Skin of body (tissue), 2 donors: ENCODE results near the gene NTN4. TPM values are rescaled to one million over a fixed set of nuclear protein-coding genes. Genes with fewer than 3 reads are reported as not detected.
"Not testable (repeated sequence)": the region's sequence is repeated elsewhere in the genome, so short reads cannot be mapped to it uniquely, and the experiment has no call there.

ENCODE experiments used
- DNase-seq: peaks from one replicate; lab custom pipeline; 2025; lab: John Stamatoyannopoulos, UW
- total RNA-seq: library from RNA; depleted of rRNA; stranded (reverse); fragments of >200 nt; gene quantifications from one replicate; pipeline ENCODE4 v1.2.3, GENCODE V29; 2014

The NTN4 gene
- total RNA-seq, 1 donor from 2014 or later, result 9.4 TPM

DNA sequence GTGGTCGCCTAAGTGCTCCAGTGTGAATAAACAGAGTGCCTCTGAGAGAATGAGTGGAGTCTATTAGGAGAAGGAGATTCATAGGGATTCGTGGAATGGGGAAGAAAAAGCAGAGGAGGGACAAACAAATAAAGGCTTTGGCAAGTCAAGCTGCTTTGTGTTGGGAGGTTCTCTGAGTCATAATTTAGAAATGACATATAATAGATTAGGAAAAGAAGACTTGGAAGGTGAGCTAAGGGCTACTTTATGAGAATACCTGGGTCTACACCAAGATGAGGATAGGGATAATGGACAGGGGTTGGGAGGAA lies 6.4 kb upstream of the NTN4 start:
- DNase-seq, result no peak

DNA sequence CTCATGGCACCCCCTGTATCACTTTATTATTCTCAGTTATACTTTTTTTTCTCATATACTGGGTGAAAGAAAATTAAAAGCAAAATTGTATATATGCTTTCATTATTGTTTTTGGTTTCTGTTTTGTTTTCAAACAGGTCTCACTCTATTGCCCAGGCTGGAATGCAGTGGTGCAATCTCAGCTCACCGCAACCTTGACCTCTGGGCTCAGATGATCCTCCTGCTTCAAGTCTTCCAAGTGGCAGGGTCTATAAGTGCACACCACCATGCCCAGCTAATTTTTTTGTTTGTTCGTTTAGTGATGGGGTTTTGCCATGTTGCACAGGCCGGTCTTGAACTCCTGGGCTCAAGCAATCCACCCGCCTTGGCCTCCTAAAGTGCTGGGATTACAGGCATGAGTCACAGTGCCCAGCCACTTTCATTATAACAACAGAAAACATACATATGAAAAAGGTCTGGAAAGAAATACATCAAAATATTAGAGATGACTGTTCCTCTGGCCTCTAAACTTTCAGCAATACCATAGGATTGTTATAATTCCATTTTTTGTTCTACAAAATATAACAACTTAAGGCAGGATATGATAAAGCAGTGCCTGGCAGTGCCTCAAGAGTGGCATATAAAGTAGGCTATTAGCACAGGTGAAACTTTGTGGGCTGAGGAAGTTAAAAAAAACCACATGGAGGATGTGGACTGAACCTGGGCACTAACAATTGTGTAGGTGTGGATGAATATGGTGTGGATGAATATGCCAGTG lies 5.8 kb upstream of the NTN4 start:
- no peak for DNase-seq

DNA sequence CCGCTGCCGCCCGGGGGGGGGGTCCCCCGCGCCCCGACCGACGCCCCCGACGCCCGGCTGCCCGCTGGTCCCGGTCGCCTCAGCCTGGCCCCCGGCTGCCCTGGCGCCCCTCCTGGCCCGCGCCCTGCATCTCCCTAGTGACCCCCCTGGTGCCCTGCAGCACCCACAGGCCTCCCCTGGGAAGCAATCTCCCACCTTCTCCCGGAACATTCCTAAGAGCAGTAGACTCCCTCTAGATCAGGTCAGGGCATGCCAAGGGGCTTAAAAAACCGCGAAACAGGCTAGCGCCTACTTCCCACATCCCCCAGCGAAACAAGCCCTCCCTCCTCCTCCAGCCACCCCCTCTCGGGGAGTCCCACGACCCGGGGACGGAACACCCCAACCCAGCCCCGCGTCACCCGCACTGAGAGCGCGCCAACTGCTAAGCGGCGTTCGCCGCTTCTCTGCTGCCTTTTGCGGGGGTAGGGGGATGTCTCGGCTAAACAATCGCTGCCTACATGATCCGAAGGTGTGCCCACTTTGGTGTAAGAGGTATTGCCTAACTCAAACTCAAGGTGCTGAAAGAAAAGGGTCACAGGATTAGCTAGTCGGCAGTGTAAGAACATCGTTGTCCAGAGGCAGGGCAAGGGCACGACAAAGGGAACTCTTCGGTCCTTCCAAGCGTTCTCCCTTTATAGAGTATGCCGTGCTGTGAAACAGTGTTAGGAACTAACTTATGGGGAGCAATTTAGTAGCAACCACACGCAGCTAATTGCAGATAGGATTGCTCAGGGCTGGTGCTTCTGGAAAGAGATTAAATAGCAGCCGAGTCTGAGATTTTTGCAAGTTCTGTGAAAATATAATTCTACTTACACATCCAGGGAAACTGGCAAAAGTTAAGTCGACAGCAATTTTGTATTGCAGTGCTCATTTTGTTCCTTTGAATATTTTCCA lies 619 bp upstream of the NTN4 start:
- no peak for DNase-seq

DNA sequence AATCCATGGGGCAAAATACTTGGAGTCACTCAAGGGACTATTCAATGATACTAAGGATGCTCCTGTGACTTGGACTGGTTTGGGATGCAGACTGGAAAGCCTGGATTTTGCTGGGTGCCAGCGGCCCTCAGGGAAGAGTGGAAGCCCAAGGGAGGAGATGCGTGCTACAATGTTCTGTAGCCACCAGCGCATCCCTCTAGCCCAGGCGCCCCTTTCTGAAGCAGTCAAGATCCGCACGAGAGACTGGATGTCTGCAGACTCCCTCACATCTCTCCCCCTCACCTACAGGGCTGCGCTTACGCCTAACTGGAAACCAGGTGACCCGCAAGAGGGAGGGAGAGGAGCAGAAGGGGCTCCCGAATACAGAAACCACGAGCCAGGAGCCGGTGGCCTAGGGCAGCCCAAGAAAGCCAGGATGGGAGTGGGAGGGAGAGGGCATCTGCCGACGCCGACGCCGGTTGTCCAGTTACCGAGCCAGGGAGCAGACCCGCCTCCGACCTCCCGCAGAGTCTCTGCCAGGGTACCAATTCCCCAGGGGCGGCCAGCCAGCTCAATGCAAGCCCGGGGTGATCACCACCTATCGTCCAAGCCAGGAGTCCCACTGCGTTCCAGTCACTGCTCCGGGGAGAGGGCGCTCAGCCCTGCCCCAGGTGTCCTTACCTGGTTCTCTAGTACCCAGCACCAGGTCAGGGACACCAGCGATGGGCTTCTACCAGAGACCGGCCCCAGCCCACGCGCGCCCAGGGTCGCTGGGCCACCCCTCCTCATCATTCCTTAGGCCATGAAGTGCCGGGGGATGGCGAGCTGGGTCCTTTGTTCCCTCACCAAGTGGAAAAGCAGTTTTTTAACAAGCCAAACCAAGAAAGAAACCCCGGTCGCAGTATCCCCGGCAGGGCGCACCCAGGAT lies 1.2 kb downstream of the NTN4 start:
- no peak for DNase-seq

DNA sequence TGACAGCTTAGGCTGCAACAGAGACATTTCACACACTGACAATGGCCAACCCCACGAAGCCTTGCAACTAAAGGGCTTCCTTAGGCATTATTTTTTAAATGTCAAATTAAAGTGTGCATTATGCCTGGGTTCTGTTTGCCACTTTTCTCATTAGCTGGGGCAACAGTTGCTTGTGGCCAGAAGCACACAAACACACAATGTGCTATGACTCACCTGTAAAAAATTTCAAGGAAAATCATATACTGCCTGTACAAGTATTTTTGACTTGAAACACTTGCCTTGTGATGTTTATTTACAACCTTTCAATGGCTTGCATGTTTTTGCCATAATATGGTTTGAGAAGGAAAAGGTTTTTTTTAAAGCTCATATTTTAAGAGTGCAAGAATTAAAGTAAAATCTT lies 1.9 kb downstream of the NTN4 start:
- DNase-seq, result no peak

DNA sequence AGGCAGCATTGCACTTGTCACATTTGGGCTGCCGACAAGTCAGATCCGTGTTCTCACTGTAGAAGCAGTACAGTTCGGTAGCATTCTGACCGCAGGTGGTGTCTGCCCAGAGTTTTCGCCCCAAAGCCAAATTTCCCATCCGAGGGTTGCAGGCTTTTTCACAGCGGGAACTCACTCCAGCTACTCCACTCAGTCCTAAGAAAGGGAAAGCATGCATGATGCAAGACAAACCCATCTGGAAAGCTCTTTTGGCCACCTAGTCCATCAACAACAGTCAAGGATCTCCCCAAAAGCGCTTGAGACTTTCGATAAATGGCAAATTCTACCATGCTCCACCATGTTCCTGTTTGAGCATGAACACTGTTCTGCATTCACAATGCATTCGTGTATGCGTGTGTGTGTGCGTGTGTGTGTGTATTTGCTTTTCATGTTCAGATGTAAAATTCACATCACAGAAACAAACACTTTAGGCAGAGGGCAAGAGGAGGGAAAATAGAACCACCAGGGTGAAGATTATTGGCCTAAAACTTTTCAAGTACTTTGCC lies 3.2 kb downstream of the NTN4 start:
- DNase-seq, result no peak

DNA sequence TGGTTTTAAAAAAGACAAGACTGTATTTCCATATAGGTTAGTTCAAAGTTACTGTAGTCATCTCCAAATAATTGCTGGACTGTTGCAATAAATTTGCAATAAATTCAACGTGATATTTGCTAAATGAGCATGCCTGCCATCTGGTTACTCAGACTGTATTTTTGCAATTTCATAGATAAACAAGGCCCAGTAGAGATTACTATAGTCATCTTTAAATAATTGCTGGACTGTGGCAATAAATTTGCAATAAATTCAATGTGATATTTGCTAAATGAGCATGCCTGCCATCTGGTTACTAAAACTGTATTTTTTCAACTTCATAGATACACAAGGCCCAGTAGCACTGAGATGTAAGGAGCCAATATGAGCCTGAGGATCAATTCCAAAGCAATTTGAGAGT lies 5.6 kb downstream of the NTN4 start:
- DNase-seq, result no peak

DNA sequence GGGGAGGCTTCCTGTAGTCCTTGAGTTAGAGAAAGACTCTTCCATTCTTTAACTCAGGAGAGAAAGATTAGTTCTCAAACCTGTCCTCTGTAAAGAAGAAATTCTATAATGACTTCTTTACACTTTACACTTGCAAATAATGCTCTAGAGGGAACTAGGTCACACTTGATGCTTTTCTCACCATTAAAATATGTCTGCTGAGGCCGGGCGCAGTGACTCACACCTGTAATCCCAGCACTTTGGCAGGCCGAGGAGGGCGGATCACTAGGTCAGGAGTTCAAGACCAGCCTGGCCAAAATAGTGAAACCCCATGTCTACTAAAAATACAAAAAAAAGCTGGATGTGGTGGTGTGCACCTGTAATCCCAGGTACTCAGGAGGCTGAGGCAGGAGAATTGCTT lies 6.3 kb downstream of the NTN4 start:
- no peak for DNase-seq

DNA sequence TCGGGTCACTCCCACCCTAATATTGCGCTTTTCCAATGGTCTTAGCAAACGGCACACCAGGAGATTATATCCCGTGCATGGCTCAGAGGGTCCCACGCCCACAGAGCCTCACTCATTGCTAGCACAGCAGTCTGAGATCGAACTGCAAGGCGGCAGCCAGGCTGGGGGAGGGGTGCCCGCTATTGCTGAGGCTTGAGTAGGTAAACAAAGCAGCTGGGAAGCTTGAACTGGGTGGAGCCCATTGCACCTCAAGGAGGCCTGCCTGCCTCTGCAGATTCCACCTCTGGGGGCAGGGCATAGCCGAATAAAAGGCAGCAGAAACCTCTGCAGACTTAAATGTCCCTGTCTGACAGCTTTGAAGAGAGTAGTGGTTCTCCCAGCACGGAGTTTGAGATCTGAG lies 15.1 kb downstream of the NTN4 start:
- not testable (repeated sequence) for DNase-seq

DNA sequence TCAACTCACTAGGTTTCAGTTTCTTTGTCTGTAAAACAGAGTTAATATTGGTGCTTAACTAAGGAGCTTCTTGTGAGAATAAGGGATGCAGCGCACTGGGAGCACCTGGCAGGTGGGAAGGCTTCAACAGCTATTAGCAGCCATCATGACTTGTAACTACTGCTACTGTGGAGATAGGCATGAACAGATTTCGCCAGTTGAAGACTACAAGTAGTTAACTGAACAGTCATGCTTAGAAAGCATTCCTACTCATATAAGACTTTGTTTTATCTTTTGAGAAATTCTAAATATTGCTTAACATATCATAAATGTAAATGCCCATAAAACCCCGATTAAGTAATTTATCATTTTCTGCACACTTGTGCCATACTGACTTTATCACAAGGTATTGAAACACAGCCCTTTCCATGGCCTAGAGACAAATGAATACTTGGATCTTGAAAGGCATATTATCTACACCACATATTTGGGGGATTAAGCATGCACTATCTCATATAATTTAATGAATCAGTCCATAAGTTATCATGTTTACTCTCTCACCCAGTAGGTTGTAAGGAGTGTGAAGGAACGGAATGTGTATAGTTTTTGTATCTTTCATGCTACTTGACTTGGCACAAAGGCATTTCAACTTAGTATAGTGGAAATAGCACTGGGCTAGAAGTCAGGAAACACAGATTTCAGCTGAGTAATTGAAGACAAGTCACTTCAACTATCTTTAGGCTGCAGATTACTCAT lies 16.1 kb downstream of the NTN4 start:
- DNase-seq, result no peak

DNA sequence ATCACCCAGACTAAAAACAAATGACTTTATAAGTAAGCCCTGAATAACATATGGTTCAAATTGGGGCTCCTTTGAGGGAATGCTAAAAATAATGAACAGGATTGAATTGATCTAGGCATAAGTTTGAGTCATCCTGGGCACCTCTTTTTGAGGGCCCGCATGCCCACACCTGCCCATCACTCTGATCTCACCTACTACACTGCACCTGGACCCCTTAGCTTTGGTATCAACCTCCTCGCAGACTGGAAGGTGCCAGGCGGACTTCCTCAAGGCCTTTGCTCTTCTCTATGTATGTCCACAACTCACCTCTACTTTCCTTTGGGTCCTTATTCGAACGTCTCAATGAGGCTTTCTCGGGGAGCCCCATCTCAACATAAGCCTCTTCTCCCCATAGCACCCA lies 17.2 kb downstream of the NTN4 start:
- no peak for DNase-seq

DNA sequence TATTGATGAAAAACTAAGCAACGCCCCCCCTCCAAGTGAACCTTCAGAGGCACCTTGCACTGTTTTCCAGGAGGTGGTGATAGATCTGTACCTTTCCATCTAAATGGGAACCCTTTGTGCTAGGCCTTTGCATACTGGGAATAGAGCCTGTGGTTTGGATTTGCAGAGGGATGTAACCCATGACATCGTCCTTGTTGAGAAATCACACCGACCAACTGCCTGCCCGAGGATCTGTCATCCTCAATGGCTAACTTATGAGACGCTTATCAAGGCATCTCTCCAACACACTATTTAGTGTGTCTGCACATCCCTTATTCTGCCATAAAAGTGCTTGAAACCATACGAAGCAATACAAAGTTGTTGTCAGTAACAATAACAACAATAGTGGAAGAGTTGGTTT lies 22.9 kb downstream of the NTN4 start:
- no peak for DNase-seq

DNA sequence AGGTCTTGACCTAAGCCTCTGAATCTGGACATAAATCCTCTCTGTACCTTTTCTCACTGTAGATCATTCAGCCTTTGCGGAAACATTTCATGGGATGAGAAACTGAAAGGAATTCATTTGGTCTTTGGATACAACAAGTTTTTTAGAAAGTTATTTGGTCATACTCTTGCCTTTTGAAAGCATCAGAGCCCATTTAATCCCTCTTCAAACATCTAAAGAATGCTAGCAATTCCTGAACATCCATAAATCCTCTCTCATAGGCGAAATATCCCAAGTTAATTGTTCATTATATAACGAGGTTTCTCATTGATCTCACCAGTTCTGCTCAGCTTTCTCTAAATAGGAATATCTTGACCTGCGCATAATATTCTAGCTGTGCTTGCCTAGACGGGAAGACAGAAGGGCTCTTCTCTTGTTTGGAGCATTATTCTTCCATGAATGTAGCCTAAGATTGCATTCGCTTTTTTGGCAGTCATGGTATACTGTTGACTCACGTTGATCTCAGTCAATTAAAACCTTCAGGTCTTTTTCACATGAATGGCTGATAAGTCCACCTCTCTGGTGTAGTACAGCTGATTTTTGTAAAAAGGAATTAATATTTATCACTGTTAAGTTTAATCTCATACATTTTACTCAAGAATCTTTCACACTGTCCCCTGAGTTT lies 24.1 kb downstream of the NTN4 start:
- no peak for DNase-seq

DNA sequence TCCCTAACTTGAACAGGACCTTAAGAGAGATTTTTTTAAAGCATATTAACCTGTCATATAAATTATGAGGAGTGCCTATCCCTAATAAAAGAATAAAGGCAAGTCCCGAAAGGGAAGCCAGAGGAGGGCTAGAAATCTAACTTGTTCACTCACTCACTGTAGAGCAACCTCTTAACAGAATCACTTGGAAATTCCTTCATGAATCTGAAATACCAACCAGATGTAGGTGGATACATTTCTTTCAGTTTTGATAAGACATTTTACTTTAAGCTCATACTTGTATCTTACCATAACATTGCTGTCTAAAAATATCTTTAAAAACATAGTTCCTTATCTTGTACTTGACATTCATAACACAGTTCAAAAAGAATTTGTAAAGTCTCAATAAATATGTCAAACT lies 25.7 kb downstream of the NTN4 start:
- no peak for DNase-seq

DNA sequence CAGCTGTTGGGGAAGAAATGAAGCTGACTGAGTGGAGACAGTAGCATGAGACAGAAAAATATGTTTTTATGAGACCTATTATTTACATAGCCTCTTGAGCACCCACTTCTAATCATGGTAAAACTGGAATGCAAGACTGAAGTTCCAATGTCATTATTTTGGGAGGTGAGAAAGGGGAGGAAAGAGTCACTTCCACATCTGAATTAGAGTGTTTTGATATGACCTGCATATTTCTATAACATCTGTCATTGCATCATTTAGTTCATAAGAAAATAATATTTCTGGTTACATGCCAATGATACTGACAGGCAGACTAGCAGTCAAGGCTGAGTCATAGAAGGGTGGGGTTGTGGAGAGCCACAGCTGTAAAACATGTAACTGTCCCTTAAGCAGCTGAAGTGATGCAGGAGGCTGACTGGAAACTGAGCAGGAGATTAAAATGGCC lies 26.7 kb downstream of the NTN4 start:
- peak; percentile 41 for DNase-seq

DNA sequence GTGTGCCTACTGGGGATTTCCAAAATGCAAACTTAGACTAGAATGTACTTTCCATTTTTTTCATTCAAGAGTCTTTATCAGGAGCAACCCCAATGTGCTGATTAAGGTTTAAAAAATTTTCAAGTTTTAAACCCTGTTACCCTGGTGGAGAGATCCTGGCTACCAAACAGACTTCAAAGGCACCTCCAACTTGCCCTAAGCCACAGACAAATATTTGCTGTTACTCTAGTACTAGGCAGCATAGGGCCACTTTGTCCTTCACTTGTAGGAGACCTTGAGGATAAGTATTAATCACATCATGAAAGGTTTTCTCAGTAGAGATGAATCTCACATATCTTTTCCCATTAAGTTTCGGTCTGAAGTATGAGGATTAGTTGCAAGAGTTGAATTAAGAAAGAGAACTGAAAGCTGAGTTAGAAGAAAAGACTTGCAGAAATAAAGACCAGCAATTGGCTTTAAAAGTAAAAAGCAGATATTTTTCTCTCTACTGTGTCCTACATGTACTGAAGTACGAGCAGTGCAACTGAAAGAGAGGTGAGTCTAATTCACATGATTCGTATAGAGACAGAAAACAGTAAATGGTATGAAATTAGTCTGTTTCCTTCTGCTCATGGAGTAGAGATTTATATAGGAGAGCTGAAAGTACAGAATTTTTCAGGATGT lies 28.3 kb downstream of the NTN4 start:
- no peak for DNase-seq

DNA sequence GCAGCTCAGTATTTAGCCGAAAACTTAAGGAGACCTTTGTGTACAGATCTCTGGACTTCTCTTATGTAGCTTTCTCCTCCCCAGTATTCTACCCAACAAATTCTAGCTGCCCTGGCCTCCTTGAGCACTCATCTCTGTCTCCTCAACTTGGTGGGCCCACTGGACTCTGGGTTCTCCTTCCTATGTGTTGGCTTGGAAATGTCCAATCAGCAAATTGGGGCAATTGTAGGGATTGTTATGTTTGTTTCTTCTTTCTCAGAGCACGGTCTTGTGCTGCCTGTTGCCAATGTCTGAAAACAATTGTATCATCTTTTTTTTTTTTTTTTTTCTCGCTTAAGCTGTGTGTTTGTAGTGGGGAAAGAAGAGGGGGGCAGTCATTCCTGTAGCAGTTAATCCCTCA lies 30.2 kb downstream of the NTN4 start:
- no peak for DNase-seq

DNA sequence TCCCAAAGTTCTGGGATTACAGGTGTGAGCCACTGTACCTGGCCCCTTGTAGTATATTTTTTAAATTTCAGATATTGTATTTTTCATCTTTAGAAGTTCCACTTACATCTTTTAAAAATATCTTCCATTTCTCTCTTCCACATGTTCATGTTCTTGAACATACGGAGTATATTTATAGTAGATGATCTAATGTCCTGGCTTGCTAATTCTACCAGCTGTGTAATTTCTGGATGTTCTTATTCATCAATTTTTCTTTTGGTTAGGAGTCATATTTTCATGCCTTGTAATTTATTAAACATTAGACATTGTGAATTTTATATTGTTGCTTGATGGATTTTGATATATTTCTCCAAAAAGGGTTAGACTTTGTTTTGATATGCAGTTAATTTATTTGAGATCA lies 30.8 kb downstream of the NTN4 start:
- no peak for DNase-seq

DNA sequence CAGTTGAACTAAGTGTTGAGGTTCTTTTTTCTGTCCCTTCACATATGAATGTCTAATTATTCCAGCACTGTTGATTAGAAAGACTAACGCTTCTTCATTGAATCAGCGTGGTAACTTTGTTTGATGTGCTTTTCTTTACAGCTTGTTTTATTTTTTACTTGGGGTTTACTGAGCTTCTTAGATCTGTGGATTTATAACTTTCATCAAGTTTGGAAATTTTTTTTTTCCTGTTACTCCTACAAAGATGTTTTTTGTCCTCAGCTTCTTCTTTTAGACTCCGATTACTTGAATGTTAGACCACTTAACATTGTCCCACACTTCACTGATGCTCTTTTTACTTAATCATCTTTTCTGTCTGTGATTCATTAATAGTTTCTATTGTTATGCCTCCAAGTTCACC lies 31.5 kb downstream of the NTN4 start:
- no peak for DNase-seq

DNA sequence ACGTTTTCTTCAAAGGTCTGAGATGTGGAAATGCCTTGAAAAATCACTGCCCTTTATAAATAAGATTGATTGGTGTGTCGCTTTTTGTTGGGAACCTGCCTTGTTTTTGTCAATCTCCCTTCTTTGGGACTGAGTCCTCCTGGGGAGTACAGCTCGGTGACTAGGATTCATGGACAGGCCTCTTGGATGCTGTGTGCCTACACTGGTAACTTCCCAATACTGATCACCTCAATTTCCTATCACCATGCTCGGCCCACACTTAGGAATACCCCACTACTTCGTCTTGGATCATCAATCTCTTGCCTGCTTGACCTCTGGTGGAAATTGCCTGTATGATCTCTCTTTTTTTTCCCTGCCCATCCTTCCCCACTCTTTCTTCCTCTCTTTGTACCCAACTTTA lies 34.2 kb downstream of the NTN4 start:
- DNase-seq, result no peak
